ENCODE results near the gene HNRNPUL1. TPM values are rescaled to one million over a fixed set of nuclear protein-coding genes. Genes with fewer than 3 reads are reported as not detected.

The HNRNPUL1 gene
- total RNA-seq = 88.9 and 118 TPM in 2 replicates

GRCh38 chr19:41263850-41264580, at the start of gene HNRNPUL1:
TSS of gene HNRNPUL1 (plus strand) at chr19:41264372. CDS start at chr19:41264504, 132 bp downstream.

DNA sequence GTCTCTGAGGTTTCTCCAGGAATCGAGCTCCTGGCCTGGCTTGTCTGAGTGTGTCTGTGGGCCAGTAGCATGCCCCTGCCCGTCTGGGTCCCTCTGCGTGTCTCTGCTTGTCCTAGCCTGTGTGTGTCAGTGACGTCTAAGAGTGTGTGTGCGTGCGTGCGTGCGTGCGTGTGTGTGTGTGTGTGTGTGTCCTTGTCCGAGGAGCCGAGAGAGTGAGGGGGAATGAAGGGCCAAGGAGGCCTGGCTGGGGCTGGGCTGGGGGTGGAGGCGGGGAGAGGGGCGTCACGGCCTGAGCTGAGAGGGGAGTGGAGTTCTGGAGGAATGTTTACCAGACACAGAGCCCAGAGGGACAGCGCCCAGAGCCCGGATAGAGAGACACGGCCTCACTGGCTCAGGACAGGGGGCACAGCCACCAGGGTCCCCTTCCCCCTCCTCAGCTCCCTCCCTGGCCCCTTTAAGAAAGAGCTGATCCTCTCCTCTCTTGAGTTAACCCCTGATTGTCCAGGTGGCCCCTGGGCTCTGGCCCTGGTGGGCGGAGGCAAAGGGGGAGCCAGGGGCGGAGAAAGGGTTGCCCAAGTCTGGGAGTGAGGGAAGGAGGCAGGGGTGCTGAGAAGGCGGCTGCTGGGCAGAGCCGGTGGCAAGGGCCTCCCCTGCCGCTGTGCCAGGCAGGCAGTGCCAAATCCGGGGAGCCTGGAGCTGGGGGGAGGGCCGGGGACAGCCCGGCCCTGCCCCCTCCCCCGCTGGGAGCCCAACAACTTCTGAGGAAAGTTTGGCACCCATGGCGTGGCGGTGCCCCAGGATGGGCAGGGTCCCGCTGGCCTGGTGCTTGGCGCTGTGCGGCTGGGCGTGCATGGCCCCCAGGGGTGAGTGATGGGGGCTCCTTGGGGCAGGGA, 45.3 kb upstream of the HNRNPUL1 start, which contains the start of gene AXL:
AXL (plus strand) TSS at position 609 of the 893 bp plus-strand sequence; CDS start at position 779, 170 bp downstream.

DNA sequence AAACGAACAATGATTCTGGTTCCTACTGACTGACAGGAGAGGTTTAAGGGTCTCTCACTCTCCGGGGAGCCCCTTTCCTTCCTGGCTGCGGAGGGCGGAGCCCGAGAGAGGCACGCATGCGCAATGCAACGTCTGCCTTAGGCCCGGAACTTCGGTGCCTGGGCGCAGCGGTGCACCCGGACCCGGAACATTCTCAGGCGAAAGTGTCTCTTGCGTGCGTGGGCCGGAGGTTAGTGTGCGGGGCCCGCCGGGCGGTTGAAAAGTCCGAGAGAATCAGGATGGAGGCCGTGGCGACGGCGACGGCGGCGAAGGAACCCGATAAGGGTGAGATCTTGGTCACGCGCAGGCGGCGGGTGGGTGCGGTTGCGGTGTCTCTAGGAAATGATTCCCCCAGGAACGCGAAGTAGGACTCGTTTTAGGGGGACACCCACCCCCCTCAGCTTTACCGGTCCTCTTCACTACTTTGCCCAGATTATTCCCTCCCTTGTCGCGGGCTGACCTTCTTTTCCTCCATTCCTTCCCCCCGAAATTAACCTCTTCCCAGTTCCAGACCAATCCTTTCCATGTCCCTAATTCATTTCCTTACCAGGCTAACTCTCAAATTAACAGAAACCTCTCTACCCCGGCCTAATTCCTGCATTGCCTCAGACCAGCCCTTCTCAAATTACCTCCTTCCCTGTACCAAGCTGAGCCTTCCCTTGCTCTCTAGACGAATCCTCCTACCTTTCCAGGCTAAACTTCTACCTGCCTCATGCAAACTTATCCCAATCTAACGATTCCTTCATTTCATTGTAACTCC, 46.1 kb downstream of the HNRNPUL1 start, which contains the start of gene CCDC97:
CCDC97 (plus strand) TSS at position 140 of the 799 bp plus-strand sequence; CDS start at position 279, 139 bp downstream.

GRCh38 chr19:41353466-41354342, 89.5 kb downstream of the HNRNPUL1 start, which contains the start of gene TGFB1:
TSS of gene TGFB1 (minus strand) at chr19:41353922. CDS start at chr19:41353044, 878 bp downstream.

Other genes with a start within 250 kb of the HNRNPUL1 start
- not detected in 2 replicates for gene CYP2A13, start 175.9 kb upstream of the HNRNPUL1 start, total RNA-seq
- not detected in 2 replicates for gene CYP2F1, start 149.9 kb upstream of the HNRNPUL1 start, total RNA-seq
- gene CYP2S1, start 71.2 kb upstream of the HNRNPUL1 start, total RNA-seq = 6.8 and 7.8 TPM in 2 replicates
- 66.6 and 94.9 TPM in 2 replicates for gene AXL, start 45.1 kb upstream of the HNRNPUL1 start, total RNA-seq
- gene CCDC97, start 45.8 kb downstream of the HNRNPUL1 start, total RNA-seq = 7.7 and 8.1 TPM in 2 replicates
- 17.8 and 24.1 TPM in 2 replicates for gene TGFB1, start 89.5 kb downstream of the HNRNPUL1 start, total RNA-seq
- 6.5 and 7.0 TPM in 2 replicates for gene B9D2, start 99.8 kb downstream of the HNRNPUL1 start, total RNA-seq
- 8.2 and 12.5 TPM in 2 replicates for gene TMEM91, start 112.2 kb downstream of the HNRNPUL1 start, total RNA-seq
- 30.5 and 45.2 TPM in 2 replicates for gene EXOSC5, start 133.0 kb downstream of the HNRNPUL1 start, total RNA-seq
- gene BCKDHA, start 133.4 kb downstream of the HNRNPUL1 start, total RNA-seq = 41.0 and 57.4 TPM in 2 replicates
- gene B3GNT8, start 163.0 kb downstream of the HNRNPUL1 start, total RNA-seq = 6.3 and 9.4 TPM in 2 replicates
- gene DMAC2, start 175.5 kb downstream of the HNRNPUL1 start, total RNA-seq = 53.7 and 76.6 TPM in 2 replicates
- not detected in 2 replicates for gene ERICH4, start 178.8 kb downstream of the HNRNPUL1 start, total RNA-seq

All from hair follicular keratinocyte (primary cell).